Activated naive CD8-positive, alpha-beta T cell treated with anti-CD3 and anti-CD28 coated beads, Interleukin-2, amount 50 U/mL, for 24 hours (primary cell): ENCODE data around the gene SLC38A11.

ENCODE experiments used
- ATAC-seq: fragments of 150-1000 bp; cut with Tn5 transposase; one replicate; pipeline ENCODE4 v1.10.0; 2021
- DNase-seq: peaks from one replicate; pipeline ENCODE4 v3.0.0; 2021
- H3K27ac Mint-ChIP-seq: one replicate; pipeline ENCODE4 v1.8.0; 2021; ENCODE audit warnings: mild to moderate bottlenecking, mixed read lengths
- H3K27me3 Mint-ChIP-seq: one replicate; pipeline ENCODE4 v1.8.0; 2021; ENCODE audit warnings: mixed read lengths
- H3K36me3 Mint-ChIP-seq: one replicate; pipeline ENCODE4 v1.8.0; 2021; ENCODE audit warnings: low read depth, mixed read lengths
- H3K4me1 Mint-ChIP-seq: one replicate; pipeline ENCODE4 v1.8.0; 2021; ENCODE audit warnings: mixed read lengths
- H3K4me3 Mint-ChIP-seq: one replicate; pipeline ENCODE4 v1.8.0; 2021; ENCODE audit warnings: mild to moderate bottlenecking, moderate library complexity, mixed read lengths
- H3K9me3 Mint-ChIP-seq: one replicate; pipeline ENCODE4 v1.8.0; 2021; ENCODE audit warnings: mixed read lengths

Gene SLC38A11

DNA sequence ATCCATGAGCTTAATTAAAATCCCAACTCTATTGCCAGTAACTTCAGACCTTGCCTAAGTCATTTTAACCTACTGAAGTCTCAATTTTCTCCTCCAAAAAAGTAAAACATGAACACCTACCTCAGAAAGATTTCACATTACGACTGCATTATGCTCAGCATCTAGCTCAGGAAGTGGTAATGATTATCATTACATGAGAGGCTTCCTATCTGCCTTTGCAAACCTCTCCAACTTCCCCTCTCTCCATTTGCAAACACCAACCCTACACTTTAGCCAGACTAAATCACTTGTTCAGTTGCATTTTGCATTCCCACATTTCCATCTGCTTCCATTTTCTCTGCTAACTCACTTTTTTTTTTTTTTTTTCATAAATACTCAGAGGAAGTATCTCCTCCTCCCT is 6.8 kb downstream of the SLC38A11 start:
- no peak overlapping the region for H3K27ac Mint-ChIP-seq
- ATAC-seq, result no peak

DNA sequence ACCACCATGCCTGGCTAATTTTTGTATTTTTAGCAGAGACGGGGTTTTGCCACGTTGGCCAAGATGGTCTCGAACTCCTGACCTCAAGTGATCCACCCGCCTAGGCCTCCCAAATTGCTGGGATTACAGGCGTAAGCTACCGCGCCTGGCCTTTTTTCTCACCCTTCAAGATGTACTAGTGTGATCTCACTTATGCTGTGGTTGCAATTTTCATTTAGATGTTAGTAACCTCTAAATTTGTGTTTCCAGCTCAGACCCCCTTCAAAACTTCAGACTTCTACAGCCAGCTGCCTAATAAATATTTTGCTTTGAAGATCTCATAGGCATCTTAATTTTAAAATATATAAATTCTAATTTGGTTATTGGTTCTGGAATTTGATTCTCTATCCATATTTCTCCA is 8.0 kb downstream of the SLC38A11 start:
- Mint-ChIP-seq H3K27me3 (peaks cover 7% of the 10 kb centered on the region), H3K4me1 (no peaks in the 10 kb centered on the region), H3K4me3 (no peak overlapping the region), H3K27ac (no peak overlapping the region), H3K36me3 (no peaks in the 10 kb centered on the region), H3K9me3 (peaks cover 4% of the 10 kb centered on the region)
- ATAC-seq (no peak), DNase-seq (no peak)

More for the DNA sequence above, 6.8 kb downstream of the SLC38A11 start:
- Mint-ChIP-seq H3K4me3 (no peak overlapping the region), H3K36me3 (no peaks in the 10 kb centered on the region), H3K9me3 (peaks cover 4% of the 10 kb centered on the region), H3K27me3 (peaks cover 11% of the 10 kb centered on the region), H3K4me1 (no peaks in the 10 kb centered on the region)
- DNase-seq, result no peak

DNA sequence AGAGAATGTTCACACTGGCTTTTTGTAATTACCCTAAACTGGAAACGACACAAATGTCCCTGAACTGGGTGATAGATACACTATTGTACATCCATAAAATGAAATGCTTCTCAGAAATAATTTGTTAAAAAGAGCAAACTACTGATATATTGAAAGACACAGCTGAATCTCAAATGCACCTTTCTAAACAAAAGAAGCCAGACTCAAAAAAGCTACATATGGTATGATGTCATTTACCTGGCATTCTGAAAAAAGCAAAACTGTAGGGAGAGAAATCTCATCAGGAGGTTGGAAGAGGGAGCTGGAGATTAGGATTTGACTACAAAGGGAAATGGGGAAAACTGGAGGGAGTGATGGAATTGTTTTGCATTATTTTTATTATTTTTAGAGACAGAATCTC is 12.0 kb downstream of the SLC38A11 start:
- Mint-ChIP-seq H3K27ac (no peak overlapping the region), H3K4me3 (no peak overlapping the region), H3K4me1 (no peaks in the 10 kb centered on the region), H3K36me3 (no peaks in the 10 kb centered on the region), H3K9me3 (peaks cover 4% of the 10 kb centered on the region), H3K27me3 (no peaks in the 10 kb centered on the region)
- DNase-seq, result no peak
- ATAC-seq, result no peak

DNA sequence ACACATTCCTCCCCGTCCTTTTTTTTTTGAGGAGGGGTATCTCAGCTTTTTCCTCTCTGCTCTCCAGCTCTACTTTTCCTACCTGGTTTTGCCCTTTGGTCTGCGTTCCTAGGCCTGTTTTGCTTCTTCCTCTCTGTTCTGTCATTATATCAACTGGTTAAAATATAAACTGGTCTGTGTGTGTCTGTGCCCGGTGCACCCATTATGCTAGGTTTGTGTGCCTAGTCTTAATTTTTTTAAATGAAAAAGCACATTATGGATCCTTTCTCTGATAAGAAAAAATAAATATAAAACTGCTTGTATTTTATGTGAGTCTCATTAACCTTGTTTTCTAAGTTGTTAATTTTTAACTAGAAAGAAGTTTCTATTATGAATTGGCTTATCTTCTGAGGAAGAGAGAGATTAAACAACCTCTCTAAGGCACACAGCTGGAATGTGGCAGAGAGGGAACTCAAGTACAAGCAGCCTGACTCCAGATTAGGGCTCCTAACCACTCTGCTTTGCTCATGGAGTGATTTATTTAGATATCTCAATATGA is 17.4 kb downstream of the SLC38A11 start:
- Mint-ChIP-seq H3K27ac (no peak overlapping the region), H3K4me3 (no peak overlapping the region), H3K9me3 (no peaks in the 10 kb centered on the region), H3K36me3 (no peaks in the 10 kb centered on the region), H3K27me3 (no peaks in the 10 kb centered on the region), H3K4me1 (no peaks in the 10 kb centered on the region)
- DNase-seq (no peak), ATAC-seq (no peak)

DNA sequence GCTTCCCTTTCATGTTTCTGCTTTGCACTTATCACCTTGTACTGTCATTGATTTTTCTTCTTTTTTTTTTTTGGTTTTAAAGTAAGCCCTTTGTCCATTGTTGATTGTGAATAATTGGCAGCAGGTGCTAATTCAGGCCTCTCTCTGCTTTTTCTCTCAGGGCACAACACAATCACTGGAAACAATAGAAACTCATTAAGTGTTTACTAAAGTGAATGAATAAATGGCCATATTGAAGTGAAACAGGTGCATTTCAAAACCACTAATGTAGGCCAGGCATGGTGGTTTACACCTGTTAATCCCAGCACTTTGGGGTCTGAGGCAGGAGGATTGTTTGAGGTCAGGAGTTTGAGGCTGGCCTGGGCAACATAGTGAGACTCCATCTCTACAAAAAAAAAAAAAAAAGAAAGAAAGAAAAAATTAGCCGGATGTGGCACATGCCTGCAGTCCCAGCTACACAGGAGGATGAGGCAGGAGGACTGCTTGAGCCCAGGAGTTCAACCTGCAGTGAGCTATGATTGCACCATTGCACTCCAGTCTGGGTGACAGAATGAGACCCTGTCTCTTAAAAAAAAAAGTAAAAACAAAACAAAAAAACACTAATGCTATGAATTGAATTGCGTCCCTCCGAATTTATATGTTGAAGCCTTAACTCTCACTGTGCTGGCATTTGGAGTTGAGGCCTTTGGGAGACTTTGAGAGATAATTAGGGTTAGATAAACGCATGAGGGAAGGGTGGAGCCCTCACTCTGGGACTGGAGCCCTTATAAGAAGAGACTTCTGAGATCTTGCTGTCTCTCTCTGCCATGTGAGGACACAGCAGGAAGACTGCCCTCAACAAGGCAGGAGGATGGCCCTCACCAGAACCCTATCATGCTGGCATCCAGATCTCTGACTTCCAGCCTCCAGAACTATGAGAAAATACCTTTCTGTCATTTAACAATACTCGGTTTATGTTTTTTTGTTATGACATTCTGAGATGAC is 19.9 kb downstream of the SLC38A11 start:
- Mint-ChIP-seq H3K27ac (no peak overlapping the region), H3K36me3 (no peaks in the 10 kb centered on the region), H3K4me1 (no peaks in the 10 kb centered on the region), H3K9me3 (no peaks in the 10 kb centered on the region), H3K4me3 (no peak overlapping the region), H3K27me3 (no peaks in the 10 kb centered on the region)
- DNase-seq (no peak), ATAC-seq (no peak)

DNA sequence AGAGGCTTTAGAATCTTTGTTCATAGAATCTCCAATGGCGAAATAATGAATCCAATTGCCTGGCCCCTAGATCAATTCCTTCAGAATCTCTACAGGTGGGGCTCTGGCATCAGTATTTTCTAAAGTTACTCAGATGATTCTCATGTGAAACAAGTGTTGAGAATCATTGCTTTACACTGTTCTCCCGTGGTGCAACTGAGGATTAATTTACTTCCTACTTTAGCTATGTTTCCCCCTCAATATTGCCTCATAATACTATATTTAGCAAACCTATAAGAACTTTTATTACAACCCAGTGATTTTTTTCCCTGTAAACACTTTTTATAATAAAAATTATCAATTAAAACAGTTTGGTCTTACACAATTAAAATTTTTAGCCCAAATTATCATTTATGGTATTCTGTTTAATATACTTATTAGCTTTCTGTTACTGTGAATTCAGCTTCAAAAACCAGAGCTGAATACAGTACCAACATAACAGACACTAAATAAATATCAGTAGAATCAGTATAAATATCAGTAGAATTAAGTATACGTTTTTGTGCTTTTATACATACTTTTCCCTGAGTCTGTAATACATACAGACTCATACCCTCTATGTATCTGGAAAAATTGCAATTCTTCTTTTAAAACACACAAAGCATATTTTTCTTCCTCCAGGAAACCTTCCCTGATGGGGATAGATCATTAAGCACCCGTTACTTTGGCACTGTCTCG is 20.8 kb downstream of the SLC38A11 start:
- ATAC-seq, result no peak
- H3K4me3 Mint-ChIP-seq, result no peak overlapping the region
- no peaks in the 10 kb centered on the region for H3K27me3 Mint-ChIP-seq
- H3K36me3 Mint-ChIP-seq, result no peaks in the 10 kb centered on the region
- peaks cover 2% of the 10 kb centered on the region for H3K9me3 Mint-ChIP-seq
- DNase-seq, result no peak
- H3K4me1 Mint-ChIP-seq, result no peaks in the 10 kb centered on the region
- no peak overlapping the region for H3K27ac Mint-ChIP-seq

DNA sequence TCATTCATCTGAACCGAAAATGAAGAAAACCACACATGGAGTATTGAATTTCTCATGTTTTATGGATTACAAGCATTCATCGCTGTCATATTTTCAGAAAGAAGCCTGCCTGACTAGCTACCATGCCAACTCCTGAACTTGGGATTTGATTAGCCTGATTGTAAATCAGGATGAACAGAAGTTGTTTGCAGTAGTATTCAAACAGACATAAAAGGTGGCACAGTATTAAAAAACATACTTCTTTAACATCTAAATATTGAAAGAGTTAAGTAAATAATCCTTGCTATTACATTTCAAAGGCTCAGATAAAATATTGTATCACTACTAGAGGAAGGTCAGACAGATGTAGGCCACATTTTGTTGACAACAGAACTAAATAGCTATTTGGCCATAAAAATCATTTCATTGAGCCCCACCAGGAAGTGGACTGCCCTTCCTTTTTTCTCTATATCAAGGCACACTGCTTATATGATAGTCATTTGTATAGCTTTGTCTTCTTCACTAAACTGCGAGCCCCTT is 21.6 kb downstream of the SLC38A11 start:
- no peak overlapping the region for H3K27ac Mint-ChIP-seq
- DNase-seq (no peak), ATAC-seq (no peak)
- peaks cover 7% of the 10 kb centered on the region for H3K9me3 Mint-ChIP-seq
- no peaks in the 10 kb centered on the region for H3K27me3 Mint-ChIP-seq
- no peak overlapping the region for H3K4me3 Mint-ChIP-seq
- no peaks in the 10 kb centered on the region for H3K36me3 Mint-ChIP-seq
- H3K4me1 Mint-ChIP-seq, result no peaks in the 10 kb centered on the region

DNA sequence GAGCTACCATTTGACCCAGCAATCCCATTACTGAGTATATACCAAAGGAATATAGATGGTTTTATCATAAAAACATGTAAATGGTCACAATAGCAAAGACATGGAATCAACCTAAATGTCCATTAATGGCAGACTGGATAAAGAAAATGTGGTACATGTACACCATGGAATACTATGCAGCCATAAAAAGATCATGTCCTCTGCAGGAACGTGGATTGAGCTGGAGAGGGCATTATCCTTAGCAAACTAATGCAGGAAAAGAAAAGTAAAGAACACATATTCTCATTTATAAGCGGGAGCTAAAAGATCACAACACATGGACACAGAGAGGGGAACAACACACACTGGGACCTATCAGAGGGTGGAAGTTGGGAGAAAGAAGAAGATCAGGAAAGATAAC is 22.9 kb downstream of the SLC38A11 start:
- peaks cover 8% of the 10 kb centered on the region for H3K9me3 Mint-ChIP-seq
- no peaks in the 10 kb centered on the region for H3K36me3 Mint-ChIP-seq
- no peak overlapping the region for H3K27ac Mint-ChIP-seq
- no peak for DNase-seq
- H3K4me3 Mint-ChIP-seq, result no peak overlapping the region
- H3K27me3 Mint-ChIP-seq, result no peaks in the 10 kb centered on the region
- ATAC-seq, result no peak
- no peaks in the 10 kb centered on the region for H3K4me1 Mint-ChIP-seq

DNA sequence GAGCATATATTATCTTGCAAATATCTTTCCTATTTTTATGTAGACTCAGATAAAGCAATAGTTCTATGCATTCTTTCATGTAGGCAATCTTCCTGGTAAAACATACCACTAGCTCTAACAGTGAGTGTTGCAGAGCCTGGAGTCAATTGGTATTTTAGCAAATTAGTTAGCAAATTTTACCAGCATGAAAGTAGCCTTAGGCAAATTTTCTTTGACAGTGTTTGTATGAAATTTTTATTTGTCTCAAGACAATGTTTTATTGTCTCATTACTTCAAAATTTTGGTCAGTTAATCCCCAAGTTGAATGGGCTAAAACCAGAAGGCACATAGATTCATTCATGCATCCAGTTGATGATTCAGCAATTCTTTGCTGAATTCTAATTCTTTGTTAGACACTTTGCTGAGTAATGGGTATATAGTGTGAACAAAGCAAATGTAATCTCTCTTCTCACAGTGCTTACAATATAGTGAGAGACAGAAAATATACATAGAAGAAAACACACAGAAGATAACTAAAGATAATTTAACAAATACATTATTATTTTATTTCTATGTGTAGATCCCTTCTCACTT is 27.1 kb downstream of the SLC38A11 start:
- Mint-ChIP-seq H3K27ac (no peak overlapping the region), H3K4me3 (no peak overlapping the region), H3K27me3 (no peaks in the 10 kb centered on the region), H3K36me3 (no peaks in the 10 kb centered on the region), H3K4me1 (no peaks in the 10 kb centered on the region), H3K9me3 (peaks cover 13% of the 10 kb centered on the region)
- no peak for DNase-seq
- no peak for ATAC-seq

DNA sequence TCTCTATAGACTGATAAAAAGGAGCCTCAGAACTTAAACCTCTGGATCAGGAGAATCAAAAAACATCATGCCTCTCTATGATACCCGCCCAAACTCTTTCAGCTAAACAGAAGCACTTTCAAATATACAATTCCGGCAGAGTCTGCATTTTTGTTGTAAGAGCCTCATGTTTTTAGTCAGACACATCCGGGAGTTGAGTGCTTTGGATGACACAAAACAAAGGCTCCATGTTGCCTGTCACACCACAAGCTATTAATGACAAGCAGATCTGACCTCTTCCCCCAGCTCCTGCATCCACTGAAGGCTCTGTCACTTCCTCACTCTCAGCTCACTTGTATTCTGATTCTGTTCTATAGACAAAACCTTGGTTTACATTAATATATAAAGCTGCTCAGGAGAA is 33.2 kb downstream of the SLC38A11 start:
- H3K27me3 Mint-ChIP-seq, result no peaks in the 10 kb centered on the region

DNA sequence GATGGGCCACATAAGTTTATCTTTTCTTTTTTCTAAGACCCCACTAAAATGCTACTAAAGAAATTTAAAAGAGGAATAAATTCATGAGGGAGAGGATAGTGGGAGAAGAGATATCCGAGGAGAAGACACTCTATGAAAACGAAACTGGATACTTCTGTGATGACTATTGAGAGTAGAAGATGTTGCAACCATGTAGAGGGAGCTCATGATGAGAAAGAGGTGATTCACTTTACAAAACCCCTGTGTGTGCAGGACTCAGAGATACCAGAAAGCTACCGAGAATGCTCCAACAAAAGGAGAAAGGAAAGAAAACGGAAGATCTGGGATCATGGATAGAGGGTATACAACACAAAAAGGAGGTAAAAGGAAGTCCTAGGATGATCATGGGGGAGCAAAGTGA is 34.9 kb downstream of the SLC38A11 start:
- Mint-ChIP-seq H3K36me3 (no peaks in the 10 kb centered on the region), H3K4me1 (no peaks in the 10 kb centered on the region), H3K4me3 (no peak overlapping the region), H3K27me3 (no peaks in the 10 kb centered on the region), H3K9me3 (no peaks in the 10 kb centered on the region), H3K27ac (no peak overlapping the region)
- DNase-seq (no peak), ATAC-seq (no peak)

More for the DNA sequence above, 33.2 kb downstream of the SLC38A11 start:
- Mint-ChIP-seq H3K27ac (no peak overlapping the region), H3K4me3 (no peak overlapping the region), H3K36me3 (no peaks in the 10 kb centered on the region), H3K9me3 (peaks cover 5% of the 10 kb centered on the region), H3K4me1 (no peaks in the 10 kb centered on the region)
- DNase-seq, result no peak
- no peak for ATAC-seq

DNA sequence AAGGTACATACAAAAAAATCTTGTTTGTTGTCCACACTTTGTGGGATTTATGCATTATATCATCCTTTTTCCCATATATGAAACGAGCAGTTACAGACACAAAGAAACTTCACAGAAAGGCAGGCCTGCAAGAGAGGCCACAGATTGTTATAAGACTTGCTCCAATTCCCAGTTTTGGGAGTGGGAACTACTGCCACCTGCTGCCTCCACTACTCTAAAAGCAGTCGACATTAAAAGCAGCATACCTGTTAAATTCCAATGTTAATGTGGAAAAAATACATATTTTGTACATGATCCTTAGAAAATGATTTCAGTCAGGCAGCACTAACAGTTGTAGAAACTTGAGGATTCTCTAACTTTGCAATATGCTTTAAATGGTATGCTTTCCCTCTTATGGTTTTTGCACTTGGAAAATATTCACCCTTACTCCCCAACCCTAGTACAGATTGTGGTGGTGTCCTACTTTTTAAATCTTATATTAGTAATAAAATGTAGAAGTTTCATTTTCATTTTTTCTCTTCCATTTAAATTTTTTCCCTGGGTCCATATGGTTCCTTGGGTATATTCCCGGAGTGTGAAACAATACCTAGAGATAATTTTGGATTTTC is 37.9 kb downstream of the SLC38A11 start:
- H3K27me3 Mint-ChIP-seq, result no peaks in the 10 kb centered on the region

DNA sequence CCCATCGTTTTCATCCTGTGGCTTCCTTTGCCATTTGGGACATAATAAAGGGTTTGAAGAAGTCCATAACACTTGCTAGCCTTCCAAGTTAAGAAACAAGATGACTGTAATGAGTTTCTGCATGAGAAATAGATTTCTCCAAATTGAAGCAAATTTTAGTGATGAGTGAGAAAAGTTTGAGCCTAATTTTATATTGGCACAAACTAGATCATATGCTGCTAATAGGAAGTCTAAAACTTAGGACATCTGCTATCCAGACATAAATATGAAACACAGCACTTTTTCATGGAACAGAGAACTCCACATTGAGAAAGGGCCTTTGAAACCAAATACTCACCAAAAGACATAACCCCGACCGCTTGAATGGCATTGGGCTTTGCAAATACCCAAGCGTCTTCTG is 39.8 kb downstream of the SLC38A11 start:
- DNase-seq (no peak), ATAC-seq (no peak)
- Mint-ChIP-seq H3K9me3 (no peaks in the 10 kb centered on the region), H3K4me1 (no peaks in the 10 kb centered on the region), H3K27me3 (no peaks in the 10 kb centered on the region), H3K27ac (no peak overlapping the region), H3K36me3 (no peaks in the 10 kb centered on the region), H3K4me3 (no peak overlapping the region)

More for the DNA sequence above, 37.9 kb downstream of the SLC38A11 start:
- DNase-seq (no peak), ATAC-seq (no peak)
- H3K4me3 Mint-ChIP-seq, result no peak overlapping the region
- no peaks in the 10 kb centered on the region for H3K4me1 Mint-ChIP-seq
- H3K27ac Mint-ChIP-seq, result no peak overlapping the region
- no peaks in the 10 kb centered on the region for H3K9me3 Mint-ChIP-seq
- H3K36me3 Mint-ChIP-seq, result no peaks in the 10 kb centered on the region

DNA sequence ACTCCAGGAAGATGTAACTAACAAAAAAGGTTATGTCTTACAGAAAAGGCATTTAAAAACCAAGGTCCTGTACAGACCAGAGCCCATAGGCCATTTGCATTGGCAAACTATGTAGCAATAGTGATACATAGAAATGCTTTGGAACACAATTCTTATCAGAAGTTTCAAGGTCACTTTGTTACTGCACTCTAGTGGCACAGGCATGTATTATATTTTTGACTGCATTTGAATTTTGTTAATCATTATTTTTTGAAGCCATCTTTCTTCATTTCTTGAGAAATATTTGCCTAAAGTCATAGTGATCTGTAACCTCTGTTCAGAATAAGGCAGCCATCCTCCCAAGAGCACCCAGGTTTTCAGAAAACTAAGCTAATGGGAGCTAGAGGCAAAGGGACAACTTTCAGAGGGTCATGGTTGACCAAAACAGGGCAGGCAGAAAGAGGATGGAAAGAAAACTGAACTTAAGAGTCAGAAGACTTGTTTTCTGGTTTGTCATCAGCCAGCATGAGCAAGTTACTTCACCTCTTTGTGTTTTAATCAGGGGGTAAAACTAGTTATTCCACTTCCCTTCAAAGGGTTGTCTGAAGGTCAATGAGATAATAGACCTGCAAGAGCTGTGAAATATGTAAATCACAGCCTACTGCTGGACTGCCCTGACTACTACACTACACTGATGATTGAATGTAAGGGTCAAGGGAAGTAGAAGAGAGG is 41.5 kb downstream of the SLC38A11 start:
- Mint-ChIP-seq H3K4me3 (no peak overlapping the region), H3K36me3 (no peaks in the 10 kb centered on the region), H3K4me1 (peaks cover 3% of the 10 kb centered on the region), H3K27me3 (no peaks in the 10 kb centered on the region), H3K9me3 (no peaks in the 10 kb centered on the region), H3K27ac (no peak overlapping the region)
- DNase-seq, result no peak
- ATAC-seq, result no peak
